HepG2 (cell line): ENCODE measurements around the gene PGM2. TPM values are rescaled to one million over a fixed set of nuclear protein-coding genes. Genes with fewer than 3 reads are reported as not detected.

ENCODE experiments used
- ARHGAP35 ChIP-seq: sonication (generic); formaldehyde crosslinking; IDR thresholded peaks from 2 replicates; pipeline ENCODE4 v1.9.0; 2022; ENCODE audit warnings: mild to moderate bottlenecking, inconsistent platforms, moderate library complexity, missing genetic modification reagents, borderline replicate concordance
- CENPBD1 ChIP-seq: sonication (generic); formaldehyde crosslinking; IDR thresholded peaks from 2 replicates; pipeline ENCODE4 v1.8.0; 2022; ENCODE audit warnings: missing genetic modification reagents, low read depth, mild to moderate bottlenecking, borderline replicate concordance
- CHD4 ChIP-seq: fragments of 200-600 bp; sonication (generic); IDR thresholded peaks from 2 replicates; pipeline ENCODE4 v1.7.0; 2017; ENCODE audit warnings: mild to moderate bottlenecking, low read length, borderline replicate concordance
- CSRNP2 ChIP-seq: sonication (generic); formaldehyde crosslinking; conservative IDR thresholded peaks from 2 replicates; pipeline ENCODE4 v1.8.0; 2022; ENCODE audit warnings: low read depth, missing genetic modification reagents
- MATR3 ChIP-seq: sonication (generic); formaldehyde crosslinking; IDR thresholded peaks from 2 replicates; pipeline ENCODE4 v1.4.0; 2020; ENCODE audit warnings: missing genetic modification reagents
- MED8 ChIP-seq: sonication (generic); formaldehyde crosslinking; IDR thresholded peaks from 2 replicates; pipeline ENCODE4 v1.8.1; 2023; ENCODE audit warnings: mild to moderate bottlenecking, missing genetic modification reagents; ENCODE audit not compliant: insufficient replicate concordance
- MLLT10 ChIP-seq: sonication (generic); formaldehyde crosslinking; IDR thresholded peaks from 2 replicates; pipeline ENCODE4 v1.4.0; 2020; ENCODE audit warnings: missing genetic modification reagents
- NR3C1 ChIP-seq: sonication (generic); formaldehyde crosslinking; IDR thresholded peaks from 2 replicates; pipeline ENCODE4 v1.4.0; 2020; ENCODE audit warnings: missing genetic modification reagents
- ONECUT2 ChIP-seq: sonication (generic); formaldehyde crosslinking; IDR thresholded peaks from 2 replicates; pipeline ENCODE4 v1.4.0; 2020; ENCODE audit warnings: missing genetic modification reagents
- ZNF10 ChIP-seq: sonication (generic); formaldehyde crosslinking; IDR thresholded peaks from 2 replicates; pipeline ENCODE4 v1.4.0; 2020; ENCODE audit warnings: mild to moderate bottlenecking, low read depth, missing genetic modification reagents, borderline replicate concordance
- ZNF138 ChIP-seq: sonication (generic); formaldehyde crosslinking; IDR thresholded peaks from 2 replicates; pipeline ENCODE4 v1.5.0; 2020; ENCODE audit warnings: mild to moderate bottlenecking, low read depth, missing genetic modification reagents
- ZNF552 ChIP-seq: sonication (generic); formaldehyde crosslinking; IDR thresholded peaks from 2 replicates; pipeline ENCODE4 v1.9.0; 2022; ENCODE audit warnings: missing genetic modification reagents, mild to moderate bottlenecking, borderline replicate concordance
- ZNF597 ChIP-seq: sonication (generic); formaldehyde crosslinking; IDR thresholded peaks from 2 replicates; pipeline ENCODE4 v1.5.0; 2020; ENCODE audit warnings: missing genetic modification reagents
- ZNF879 ChIP-seq: sonication (generic); formaldehyde crosslinking; IDR thresholded peaks from 2 replicates; pipeline ENCODE4 v1.8.1; 2023; ENCODE audit warnings: missing genetic modification reagents
- ZSCAN31 ChIP-seq: sonication (generic); formaldehyde crosslinking; IDR thresholded peaks from 2 replicates; pipeline ENCODE4 v1.5.0; 2020; ENCODE audit warnings: low read depth, mild to moderate bottlenecking, missing genetic modification reagents
- polyA plus RNA-seq, 8 experiments: library from polyadenylated mRNA; depleted of rRNA in 3 of 8; stranded (reverse) in 7 of 8; unstranded in 1 of 8; fragments of >200 nt; fragmentation: Illumina TruSeq in 4 of 8; extraction: Trizol in 4 of 8; gene quantifications; 2 replicates each; pipeline versions ENCODE4 v1.2.1 to v1.2.3, GENCODE V29; 2011 to 2016; ENCODE audit warnings: low read depth in 4 of 8, missing spikeins in 1 of 8, mixed read lengths in 1 of 8; ENCODE audit not compliant: insufficient read depth in 1 of 8
- total RNA-seq, 5 experiments: library from RNA; depleted of rRNA; stranded (reverse); fragments of >200 nt; fragmentation: Illumina TruSeq; extraction: Trizol; gene quantifications; 2 replicates each; pipeline ENCODE4 v1.2.3, GENCODE V29; 2016; ENCODE audit warnings: low read depth in 1 of 5
- TF ChIP-seq, protein P1 (sequence below): sonication (generic); formaldehyde crosslinking; IDR thresholded peaks from 2 replicates; pipeline ENCODE4 v1.8.0; 2022; ENCODE audit warnings: mild to moderate bottlenecking, missing genetic modification reagents
- TF ChIP-seq, protein P2 (sequence below): sonication (generic); formaldehyde crosslinking; IDR thresholded peaks from 2 replicates; pipeline ENCODE4 v1.4.0; 2020; ENCODE audit warnings: low read depth, missing genetic modification reagents
- TF ChIP-seq, protein P3 (sequence below): IDR thresholded peaks from 2 replicates; pipeline ENCODE4 v1.6.1; 2016; ENCODE audit warnings: low read depth

Gene PGM2
- total and polyA plus RNA-seq, 2 of the 13 experiments (the other 11 are each of a cell fraction or from before 2014, with no cell fraction given) = 14.6 to 36.9 TPM

GRCh38 chr4:37826295-37827029 lies at the start of gene PGM2 (continued):
- TF ChIP-seq MLLT10 (CRISPR knock-in tag) (no peak), ARHGAP35 (CRISPR knock-in tag) (no peak; the same call in 1 of the 2 replicates), ZNF552 (CRISPR knock-in tag) (peak; percentile 91), CENPBD1 (CRISPR knock-in tag) (no peak), ZNF597 (CRISPR knock-in tag) (no peak), ZNF879 (CRISPR knock-in tag) (no peak), ONECUT2 (CRISPR knock-in tag) (no peak), NR3C1 (CRISPR knock-in tag) (no peak), MED8 (CRISPR knock-in tag) (peak; percentile 53), ZSCAN31 (CRISPR knock-in tag) (no peak), CSRNP2 (CRISPR knock-in tag) (no peak), MATR3 (CRISPR knock-in tag) (no peak), ZNF10 (CRISPR knock-in tag) (no peak), CHD4 (no peak), ZNF138 (CRISPR knock-in tag) (0 out of 2 replicates have a peak, but pooled peaks have one; percentile 69)
- TF ChIP-seq, protein P1, sequence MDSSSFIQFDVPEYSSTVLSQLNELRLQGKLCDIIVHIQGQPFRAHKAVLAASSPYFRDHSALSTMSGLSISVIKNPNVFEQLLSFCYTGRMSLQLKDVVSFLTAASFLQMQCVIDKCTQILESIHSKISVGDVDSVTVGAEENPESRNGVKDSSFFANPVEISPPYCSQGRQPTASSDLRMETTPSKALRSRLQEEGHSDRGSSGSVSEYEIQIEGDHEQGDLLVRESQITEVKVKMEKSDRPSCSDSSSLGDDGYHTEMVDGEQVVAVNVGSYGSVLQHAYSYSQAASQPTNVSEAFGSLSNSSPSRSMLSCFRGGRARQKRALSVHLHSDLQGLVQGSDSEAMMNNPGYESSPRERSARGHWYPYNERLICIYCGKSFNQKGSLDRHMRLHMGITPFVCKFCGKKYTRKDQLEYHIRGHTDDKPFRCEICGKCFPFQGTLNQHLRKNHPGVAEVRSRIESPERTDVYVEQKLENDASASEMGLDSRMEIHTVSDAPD (CRISPR knock-in tag) = peak; percentile 56; the same call in 1 of the 2 replicates
- TF ChIP-seq, protein P2, sequence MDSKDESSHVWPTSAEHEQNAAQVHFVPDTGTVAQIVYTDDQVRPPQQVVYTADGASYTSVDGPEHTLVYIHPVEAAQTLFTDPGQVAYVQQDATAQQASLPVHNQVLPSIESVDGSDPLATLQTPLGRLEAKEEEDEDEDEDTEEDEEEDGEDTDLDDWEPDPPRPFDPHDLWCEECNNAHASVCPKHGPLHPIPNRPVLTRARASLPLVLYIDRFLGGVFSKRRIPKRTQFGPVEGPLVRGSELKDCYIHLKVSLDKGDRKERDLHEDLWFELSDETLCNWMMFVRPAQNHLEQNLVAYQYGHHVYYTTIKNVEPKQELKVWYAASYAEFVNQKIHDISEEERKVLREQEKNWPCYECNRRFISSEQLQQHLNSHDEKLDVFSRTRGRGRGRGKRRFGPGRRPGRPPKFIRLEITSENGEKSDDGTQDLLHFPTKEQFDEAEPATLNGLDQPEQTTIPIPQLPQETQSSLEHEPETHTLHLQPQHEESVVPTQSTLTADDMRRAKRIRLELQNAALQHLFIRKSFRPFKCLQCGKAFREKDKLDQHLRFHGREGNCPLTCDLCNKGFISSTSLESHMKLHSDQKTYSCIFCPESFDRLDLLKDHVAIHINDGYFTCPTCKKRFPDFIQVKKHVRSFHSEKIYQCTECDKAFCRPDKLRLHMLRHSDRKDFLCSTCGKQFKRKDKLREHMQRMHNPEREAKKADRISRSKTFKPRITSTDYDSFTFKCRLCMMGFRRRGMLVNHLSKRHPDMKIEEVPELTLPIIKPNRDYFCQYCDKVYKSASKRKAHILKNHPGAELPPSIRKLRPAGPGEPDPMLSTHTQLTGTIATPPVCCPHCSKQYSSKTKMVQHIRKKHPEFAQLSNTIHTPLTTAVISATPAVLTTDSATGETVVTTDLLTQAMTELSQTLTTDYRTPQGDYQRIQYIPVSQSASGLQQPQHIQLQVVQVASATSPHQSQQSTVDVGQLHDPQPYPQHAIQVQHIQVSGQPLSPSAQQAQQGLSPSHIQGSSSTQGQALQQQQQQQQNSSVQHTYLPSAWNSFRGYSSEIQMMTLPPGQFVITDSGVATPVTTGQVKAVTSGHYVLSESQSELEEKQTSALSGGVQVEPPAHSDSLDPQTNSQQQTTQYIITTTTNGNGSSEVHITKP (CRISPR knock-in tag) = peak; percentile 31; the same call in 1 of the 2 replicates
- TF ChIP-seq, protein P3, sequence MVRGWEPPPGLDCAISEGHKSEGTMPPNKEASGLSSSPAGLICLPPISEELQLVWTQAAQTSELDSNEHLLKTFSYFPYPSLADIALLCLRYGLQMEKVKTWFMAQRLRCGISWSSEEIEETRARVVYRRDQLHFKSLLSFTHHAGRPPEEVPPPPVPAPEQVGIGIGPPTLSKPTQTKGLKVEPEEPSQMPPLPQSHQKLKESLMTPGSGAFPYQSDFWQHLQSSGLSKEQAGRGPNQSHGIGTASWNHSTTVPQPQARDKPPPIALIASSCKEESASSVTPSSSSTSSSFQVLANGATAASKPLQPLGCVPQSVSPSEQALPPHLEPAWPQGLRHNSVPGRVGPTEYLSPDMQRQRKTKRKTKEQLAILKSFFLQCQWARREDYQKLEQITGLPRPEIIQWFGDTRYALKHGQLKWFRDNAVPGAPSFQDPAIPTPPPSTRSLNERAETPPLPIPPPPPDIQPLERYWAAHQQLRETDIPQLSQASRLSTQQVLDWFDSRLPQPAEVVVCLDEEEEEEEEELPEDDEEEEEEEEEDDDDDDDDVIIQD = no peak
